ENCODE data around the gene KSR1. TPM values are rescaled to one million over a fixed set of nuclear protein-coding genes. Genes with fewer than 3 reads are reported as not detected.

KSR1 gene
- total RNA-seq, 4 donors from 2014 or later: 10.4 to 17.7 (median 13.2) TPM

GRCh38 chr17:27485716-27486495 is 29.7 kb downstream of the KSR1 start:
- in situ Hi-C loops (cut with MboI; ENCODE audit: low sequenced_read_pairs in 4 of 4): loop anchor here in 1 of 4 donors (25.0 kb wide), 2 partner anchors 101 to 249 kb away; no protein-coding TSS in a partner anchor
- Histone ChIP-seq H3K9me3 (no peaks in the 10 kb centered on the region), H3K4me3 (no peak overlapping the region), H3K4me1 (peaks cover 10 to 20% of the 10 kb centered on the region in 2 donors), H3K36me3 (no peaks in the 10 kb centered on the region), H3K27me3 (no peaks in the 10 kb centered on the region), H3K27ac (no peak overlapping the region)
- DNase-seq (no peak), ATAC-seq (no peak)
- TF ChIP-seq CTCF (IDR thresholded peaks at IDR 0.05 in 4 of 5, conservative IDR thresholded peaks at IDR 0.05 in 1 of 5) (no peak), POLR2A (IDR thresholded peaks at IDR 0.05) (no peak)
- intact Hi-C loops (cut with DNase I; ENCODE audit: low total_unique reads): no loop called here

GRCh38 chr17:27486741-27487140 is 30.5 kb downstream of the KSR1 start:
- H3K4me3 ChIP-seq: no peak overlapping the region
- H3K27ac ChIP-seq: no peak overlapping the region
- DNase-seq (no peak), ATAC-seq (no peak)
- H3K4me1 ChIP-seq: peaks cover 10 to 20% of the 10 kb centered on the region in 2 donors
- H3K27me3 ChIP-seq: no peaks in the 10 kb centered on the region
- in situ Hi-C loops (cut with MboI; ENCODE audit: low sequenced_read_pairs in 4 of 4): loop anchor here in 1 of 4 donors (25.0 kb wide), 2 partner anchors 101 to 249 kb away; no protein-coding TSS in a partner anchor
- intact Hi-C loops (cut with DNase I; ENCODE audit: low total_unique reads): no loop called here
- TF ChIP-seq POLR2A (IDR thresholded peaks at IDR 0.05) (no peak), CTCF (IDR thresholded peaks at IDR 0.05 in 4 of 5, conservative IDR thresholded peaks at IDR 0.05 in 1 of 5) (no peak)
- no peaks in the 10 kb centered on the region for H3K9me3 ChIP-seq
- no peaks in the 10 kb centered on the region for H3K36me3 ChIP-seq

- TF ChIP-seq POLR2A (IDR thresholded peaks at IDR 0.05) (no peak), CTCF (IDR thresholded peaks at IDR 0.05 in 4 of 5, conservative IDR thresholded peaks at IDR 0.05 in 1 of 5) (no peak)
- H3K27me3 ChIP-seq: no peaks in the 10 kb centered on the region
- in situ Hi-C loops (cut with MboI; ENCODE audit: low sequenced_read_pairs in 4 of 4): loop anchor here in 1 of 4 donors (25.0 kb wide), 2 partner anchors 99 to 251 kb away; no protein-coding TSS in a partner anchor
- ATAC-seq (peak in 1 of 2 donors; percentile 32), DNase-seq (no peak)
- peaks cover 10 to 20% of the 10 kb centered on the region in 2 donors for H3K4me1 ChIP-seq
- peak overlapping the region in 1 of 4 donors; percentile 33 for H3K27ac ChIP-seq
- intact Hi-C loops (cut with DNase I; ENCODE audit: low total_unique reads): no loop called here
- H3K36me3 ChIP-seq: no peaks in the 10 kb centered on the region
- H3K4me3 ChIP-seq: no peak overlapping the region
- H3K9me3 ChIP-seq: no peaks in the 10 kb centered on the region
Observed at GRCh38 chr17:27488231-27488630, 32.0 kb downstream of the KSR1 start.

- Histone ChIP-seq H3K27me3 (no peaks in the 10 kb centered on the region), H3K4me1 (peaks cover 14 to 20% of the 10 kb centered on the region in 2 donors), H3K9me3 (no peaks in the 10 kb centered on the region), H3K27ac (no peak overlapping the region), H3K4me3 (no peak overlapping the region), H3K36me3 (no peaks in the 10 kb centered on the region)
- TF ChIP-seq POLR2A (IDR thresholded peaks at IDR 0.05) (no peak), CTCF (IDR thresholded peaks at IDR 0.05 in 4 of 5, conservative IDR thresholded peaks at IDR 0.05 in 1 of 5) (no peak)
- ATAC-seq (peak; percentile 47 to 76), DNase-seq (peak; percentile 33 to 60)
- intact Hi-C loops (cut with DNase I; ENCODE audit: low total_unique reads) (no loop called here), in situ Hi-C loops (cut with MboI; ENCODE audit: low sequenced_read_pairs in 4 of 4) (loop anchor here in 1 of 4 donors (25.0 kb wide), 2 partner anchors 98 to 252 kb away; no protein-coding TSS in a partner anchor)
Observed at GRCh38 chr17:27489045-27489715, 32.9 kb downstream of the KSR1 start.

Data from gastrocnemius medialis (tissue), 4 donors.